Testis (tissue), 5 donors: Measurements from ENCODE around the gene SIGLEC5. TPM values are rescaled to one million over a fixed set of nuclear protein-coding genes. Genes with fewer than 3 reads are reported as not detected.
A peak's percentile ranks its signal among the peaks of the same experiment; 100 is the strongest.
"Not testable (repeated sequence)": the region's sequence is repeated elsewhere in the genome, so short reads cannot be mapped to it uniquely, and the experiment has no call there.

Experiments
- DNase-seq: peaks from one replicate; pipeline ENCODE4 v3.0.0-alpha.2; 2019
- H3K27ac ChIP-seq, 2 donors: fragments of 200-600 bp; sonication (generic); one replicate each; pipeline ENCODE4 v1.5.1; 2019
- H3K27me3 ChIP-seq: fragments of 200-600 bp; sonication (generic); one replicate; pipeline ENCODE4 v1.5.1; 2019
- H3K36me3 ChIP-seq: fragments of 200-600 bp; sonication (generic); one replicate; pipeline ENCODE4 v1.5.1; 2017; ENCODE audit warnings: low read depth; ENCODE audit errors: missing control alignments
- H3K4me1 ChIP-seq: fragments of 200-600 bp; sonication (generic); one replicate; pipeline ENCODE4 v1.5.1; 2019
- H3K4me3 ChIP-seq, 2 donors: fragments of 200-600 bp; sonication (generic); one replicate each; pipeline ENCODE4 v1.5.1; 2017 to 2019
- H3K9me3 ChIP-seq: fragments of 200-600 bp; sonication (generic); one replicate; pipeline ENCODE4 v1.5.1; 2017
- CTCF ChIP-seq, 3 experiments: fragments of 450-650 bp in 2 of 3; fragments of 200-600 bp in 1 of 3; sonication (generic) in 1 of 3; IDR thresholded peaks; one replicate each; pipeline ENCODE4 v1.5.1; 2016 to 2019; ENCODE audit warnings: antibody characterized with exemption in 3 of 3, mild to moderate bottlenecking in 2 of 3, moderate library complexity in 1 of 3
- POLR2A ChIP-seq: fragments of 450-650 bp; IDR thresholded peaks from one replicate; pipeline ENCODE4 v1.6.1; 2017; ENCODE audit warnings: antibody characterized with exemption, mild to moderate bottlenecking, moderate library complexity
- WGBS, 2 donors: methylation state at CpG; one replicate each; pipeline ENCODE4 v1.1.5; 2018; 5-methylcytosine and 5-hydroxymethylcytosine counted together
- intact Hi-C: fragments of 100-400 bp; cut with DNase I; formaldehyde crosslinking; loops from one replicate; pipeline ENCODE4 v1.15.1; 2023; ENCODE audit warnings: low total_unique reads
- long read RNA-seq, 2 donors: transcript quantifications; one replicate each; lab custom pipeline, GENCODE V29; 2026
- polyA plus RNA-seq: library from polyadenylated mRNA; stranded (reverse); fragments of 350-450 nt; fragmentation: Illumina TruSeq; extraction: RNeasy Lipid Tissue Mini Kit (QIAGEN cat#74804); gene quantifications from one replicate; pipeline ENCODE4 v1.2.3, GENCODE V29; 2014; ENCODE audit warnings: low read depth, low replicate concordance; ENCODE audit not compliant: insufficient read depth
- total RNA-seq, 2 donors: library from RNA; depleted of rRNA; stranded (reverse); fragments of >200 nt; gene quantifications; one replicate each; pipeline ENCODE4 v1.2.3, GENCODE V29; 2016

Gene SIGLEC5
- total RNA-seq (not detected), polyA plus RNA-seq (not detected)
- long read RNA-seq, donor 1: 0 reads
- long read RNA-seq, donor 2: 0 reads

- intact Hi-C loops, H3K27me3 ChIP-seq, DNase-seq, H3K4me1 ChIP-seq, H3K9me3 ChIP-seq, H3K27ac ChIP-seq, H3K36me3 ChIP-seq, H3K4me3 ChIP-seq: not testable (repeated sequence)
- 58 to 61% methylated on average over 8 to 11 of the region's 13 CpGs for WGBS, 2 donors
These were observed at the start of gene SIGLEC5 for GRCh38 chr19:51630315-51630714. TSS of gene SIGLEC5 (minus strand) at chr19:51630401. CDS start at chr19:51630335, 66 bp downstream.

GRCh38 chr19:51676566-51677083 lies 46.4 kb upstream of the SIGLEC5 start:
- peaks cover 5% of the 10 kb centered on the region for H3K4me1 ChIP-seq
- H3K4me3 ChIP-seq: no peak overlapping the region
- no peaks in the 10 kb centered on the region for H3K9me3 ChIP-seq
- no peaks in the 10 kb centered on the region for H3K36me3 ChIP-seq
- no peaks in the 10 kb centered on the region for H3K27me3 ChIP-seq
- no peak for TF ChIP-seq POLR2A
- TF ChIP-seq CTCF (IDR thresholded peaks at IDR 0.05): no peak
- no peak overlapping the region for H3K27ac ChIP-seq
- 60 to 66% methylated on average over 11 of the region's 11 CpGs for WGBS, 2 donors
- intact Hi-C loops: no loop called here
- peak; percentile 64 for DNase-seq

GRCh38 chr19:51675911-51676565 lies 45.8 kb upstream of the SIGLEC5 start:
- H3K9me3 ChIP-seq, H3K36me3 ChIP-seq, intact Hi-C loops, H3K4me1 ChIP-seq, H3K27me3 ChIP-seq, H3K4me3 ChIP-seq, H3K27ac ChIP-seq: not testable (repeated sequence)
- 40 to 49% methylated on average over 5 to 7 of the region's 7 CpGs for WGBS, 2 donors
- peak in 2 of 3 experiments; percentile 32 to 43 for TF ChIP-seq CTCF (IDR thresholded peaks at IDR 0.05)
- peak; percentile 40 for DNase-seq

GRCh38 chr19:51668216-51668615 lies 38.0 kb upstream of the SIGLEC5 start:
- no peaks in the 10 kb centered on the region for H3K36me3 ChIP-seq
- no peak overlapping the region for H3K4me3 ChIP-seq
- DNase-seq: no peak
- intact Hi-C loops: no loop called here
- H3K27me3 ChIP-seq: no peaks in the 10 kb centered on the region
- H3K4me1 ChIP-seq: no peaks in the 10 kb centered on the region
- H3K9me3 ChIP-seq: no peaks in the 10 kb centered on the region
- TF ChIP-seq POLR2A (no peak), CTCF (IDR thresholded peaks at IDR 0.05) (no peak)
- H3K27ac ChIP-seq: no peak overlapping the region
- WGBS, 2 donors: 64 to 92% methylated on average over 3 of the region's 3 CpGs

- Histone ChIP-seq H3K9me3 (no peaks in the 10 kb centered on the region), H3K4me3 (no peak overlapping the region), H3K27me3 (no peaks in the 10 kb centered on the region), H3K36me3 (no peaks in the 10 kb centered on the region), H3K27ac (no peak overlapping the region), H3K4me1 (no peaks in the 10 kb centered on the region)
- WGBS, 2 donors: 50 to 51% methylated on average over 3 of the region's 3 CpGs
- TF ChIP-seq CTCF (IDR thresholded peaks at IDR 0.05) (peak in 2 of 3 experiments; percentile 22 to 31), POLR2A (no peak)
- intact Hi-C loops: no loop called here
- peak; percentile 44 for DNase-seq
These were observed 34.8 kb upstream of the SIGLEC5 start for GRCh38 chr19:51664997-51665396.
